ENCODE results near the gene ATRAID.
"Not testable (repeated sequence)": the region's sequence is repeated elsewhere in the genome, so short reads cannot be mapped to it uniquely, and the experiment has no call there.

The ATRAID gene

GRCh38 chr2:27194538-27195354, 17.1 kb upstream of the ATRAID start:
- DNase-seq (ENCODE audit: low read depth in 1 of 2, low spot score in 1 of 2) = no peak

GRCh38 chr2:27195799-27196198, 16.0 kb upstream of the ATRAID start:
- not testable (repeated sequence) for DNase-seq (ENCODE audit: low read depth in 1 of 2, low spot score in 1 of 2)

GRCh38 chr2:27198068-27198467, 13.8 kb upstream of the ATRAID start:
- DNase-seq (ENCODE audit: low read depth in 1 of 2, low spot score in 1 of 2) = not testable (repeated sequence)

- DNase-seq (ENCODE audit: low read depth in 1 of 2, low spot score in 1 of 2) = no peak
Observed at GRCh38 chr2:27198627-27199026, 13.2 kb upstream of the ATRAID start.

GRCh38 chr2:27199241-27199640, 12.6 kb upstream of the ATRAID start:
- no peak for DNase-seq (ENCODE audit: low read depth in 1 of 2, low spot score in 1 of 2)

- DNase-seq (ENCODE audit: low read depth in 1 of 2, low spot score in 1 of 2) = no peak
Observed at GRCh38 chr2:27201675-27202074, 10.2 kb upstream of the ATRAID start.

GRCh38 chr2:27202854-27203253, 9.0 kb upstream of the ATRAID start:
- DNase-seq (ENCODE audit: low read depth in 1 of 2, low spot score in 1 of 2) = no peak

- no peak for DNase-seq (ENCODE audit: low read depth in 1 of 2, low spot score in 1 of 2)
Observed at GRCh38 chr2:27203741-27204140, 8.1 kb upstream of the ATRAID start.

- DNase-seq (ENCODE audit: low read depth in 1 of 2, low spot score in 1 of 2) = no peak
Observed at GRCh38 chr2:27204566-27204965, 7.3 kb upstream of the ATRAID start.

- DNase-seq (ENCODE audit: low read depth in 1 of 2, low spot score in 1 of 2) = no peak
Observed at GRCh38 chr2:27205206-27205605, 6.6 kb upstream of the ATRAID start.

GRCh38 chr2:27206346-27206745, 5.5 kb upstream of the ATRAID start:
- no peak for DNase-seq (ENCODE audit: low read depth in 1 of 2, low spot score in 1 of 2)

- DNase-seq (ENCODE audit: low read depth in 1 of 2, low spot score in 1 of 2) = no peak
Observed at GRCh38 chr2:27208486-27209050, 3.3 kb upstream of the ATRAID start.

GRCh38 chr2:27209621-27210401, 2.0 kb upstream of the ATRAID start:
- no peak for DNase-seq (ENCODE audit: low read depth in 1 of 2, low spot score in 1 of 2)

- DNase-seq (ENCODE audit: low read depth in 1 of 2, low spot score in 1 of 2) = no peak
Observed at GRCh38 chr2:27211241-27211942, 449 bp upstream of the ATRAID start.

GRCh38 chr2:27212626-27213471, 1.0 kb downstream of the ATRAID start:
- DNase-seq (ENCODE audit: low read depth in 1 of 2, low spot score in 1 of 2) = no peak

- DNase-seq (ENCODE audit: low read depth in 1 of 2, low spot score in 1 of 2) = no peak
Observed at GRCh38 chr2:27214941-27215340, 3.1 kb downstream of the ATRAID start.

- DNase-seq (ENCODE audit: low read depth in 1 of 2, low spot score in 1 of 2) = no peak
Observed at GRCh38 chr2:27216416-27217137, 4.7 kb downstream of the ATRAID start.

- DNase-seq (ENCODE audit: low read depth in 1 of 2, low spot score in 1 of 2) = peak; percentile 64 to 93
Observed at GRCh38 chr2:27217173-27218121, 5.6 kb downstream of the ATRAID start, which contains the start of gene CAD. CAD (plus strand) TSS chr2:27217369; CDS start chr2:27217552, 183 bp downstream.

- no peak for DNase-seq (ENCODE audit: low read depth in 1 of 2, low spot score in 1 of 2)
Observed at GRCh38 chr2:27218614-27219013, 6.8 kb downstream of the ATRAID start.
